M059J (cell line): ENCODE measurements around the gene CLSTN2. TPM values are rescaled to one million over a fixed set of nuclear protein-coding genes. Genes with fewer than 3 reads are reported as not detected.

Experiments used
- DNase-seq: peaks from one replicate; pipeline ENCODE4 v3.0.0-alpha.2; 2012; ENCODE audit warnings: low read depth
- total RNA-seq: library from RNA; depleted of rRNA; stranded (reverse); fragments of >200 nt; shearing (Covaris generic); gene quantifications from 2 replicates; pipeline ENCODE4 v1.2.3, GENCODE V29; 2014

CLSTN2 gene
- total RNA-seq, 1 experiment from 2014 or later, result 7.6 TPM

- no peak for DNase-seq
These were observed 250.4 kb downstream of the CLSTN2 start for GRCh38 chr3:140185375-140185774.

GRCh38 chr3:140186421-140186920, 251.5 kb downstream of the CLSTN2 start:
- peak; percentile 90 for DNase-seq

- no peak for DNase-seq
These were observed 252.0 kb downstream of the CLSTN2 start for GRCh38 chr3:140187028-140187427.

- no peak for DNase-seq
These were observed 252.8 kb downstream of the CLSTN2 start for GRCh38 chr3:140187656-140188221.

DNA sequence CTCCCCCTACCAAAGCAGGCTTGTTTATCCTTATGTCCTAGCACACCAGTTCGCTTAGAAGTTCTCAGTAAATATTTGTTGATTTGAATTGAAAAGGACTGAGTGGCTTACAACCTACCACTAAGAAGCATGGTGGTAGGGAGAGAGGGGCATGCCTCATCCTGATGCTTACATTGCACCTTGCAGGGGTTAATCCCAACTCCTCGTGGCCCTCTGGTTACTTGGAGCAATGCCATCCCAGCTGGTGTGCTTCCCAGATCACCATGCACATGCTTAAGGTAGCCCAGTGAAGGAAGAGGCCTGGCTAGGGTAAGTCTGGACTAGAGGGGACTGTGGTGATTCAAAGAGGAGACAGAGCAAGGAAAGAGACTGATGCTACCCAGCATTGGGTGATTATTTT, 253.3 kb downstream of the CLSTN2 start:
- DNase-seq, result no peak

GRCh38 chr3:140189267-140189666, 254.3 kb downstream of the CLSTN2 start:
- DNase-seq, result no peak

- no peak for DNase-seq
These were observed 255.0 kb downstream of the CLSTN2 start for GRCh38 chr3:140189976-140190375.

DNA sequence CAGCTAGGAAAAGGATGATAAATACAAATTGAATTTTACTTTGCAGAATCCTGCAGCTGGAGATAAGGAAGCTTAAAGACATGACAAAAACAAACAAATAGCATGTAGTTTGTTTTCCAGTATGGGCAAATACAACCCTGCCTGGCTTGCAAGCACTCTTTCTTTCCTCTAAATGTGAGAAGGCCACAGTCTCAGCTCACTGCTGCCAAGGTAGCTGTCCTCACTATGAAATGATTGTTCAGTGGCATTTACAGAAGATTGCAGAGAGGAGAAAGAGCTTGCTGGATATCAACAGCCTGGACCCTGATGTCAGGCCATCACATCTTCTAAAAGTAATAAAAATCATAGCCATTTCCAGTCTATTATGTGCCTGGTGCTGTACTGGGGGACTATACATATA, 262.0 kb downstream of the CLSTN2 start:
- no peak for DNase-seq

- DNase-seq, result no peak
These were observed 263.3 kb downstream of the CLSTN2 start for GRCh38 chr3:140198242-140198641.

DNA sequence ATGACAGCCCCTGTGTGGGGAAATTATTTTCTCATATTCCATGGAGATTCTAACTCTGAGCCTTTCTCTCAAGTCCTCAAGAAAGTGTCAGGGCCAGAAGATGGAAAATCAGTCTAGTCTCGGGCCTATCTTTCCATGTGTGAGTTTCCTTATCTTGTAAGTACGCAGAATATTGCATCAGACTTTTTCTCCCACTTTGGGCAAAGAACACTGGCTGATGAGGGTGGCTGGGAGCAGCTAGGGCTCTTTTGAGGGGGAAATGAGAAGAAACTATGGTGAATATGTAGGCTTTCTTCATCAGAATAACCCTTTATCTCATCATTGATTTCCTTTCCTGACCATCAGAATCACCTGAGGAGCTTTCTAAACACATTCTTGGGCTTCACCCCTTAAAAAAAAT, 264.0 kb downstream of the CLSTN2 start:
- no peak for DNase-seq

GRCh38 chr3:140199743-140200142, 264.8 kb downstream of the CLSTN2 start:
- DNase-seq, result no peak

- peak; percentile 30 for DNase-seq
These were observed 268.5 kb downstream of the CLSTN2 start for GRCh38 chr3:140203510-140203909.

DNA sequence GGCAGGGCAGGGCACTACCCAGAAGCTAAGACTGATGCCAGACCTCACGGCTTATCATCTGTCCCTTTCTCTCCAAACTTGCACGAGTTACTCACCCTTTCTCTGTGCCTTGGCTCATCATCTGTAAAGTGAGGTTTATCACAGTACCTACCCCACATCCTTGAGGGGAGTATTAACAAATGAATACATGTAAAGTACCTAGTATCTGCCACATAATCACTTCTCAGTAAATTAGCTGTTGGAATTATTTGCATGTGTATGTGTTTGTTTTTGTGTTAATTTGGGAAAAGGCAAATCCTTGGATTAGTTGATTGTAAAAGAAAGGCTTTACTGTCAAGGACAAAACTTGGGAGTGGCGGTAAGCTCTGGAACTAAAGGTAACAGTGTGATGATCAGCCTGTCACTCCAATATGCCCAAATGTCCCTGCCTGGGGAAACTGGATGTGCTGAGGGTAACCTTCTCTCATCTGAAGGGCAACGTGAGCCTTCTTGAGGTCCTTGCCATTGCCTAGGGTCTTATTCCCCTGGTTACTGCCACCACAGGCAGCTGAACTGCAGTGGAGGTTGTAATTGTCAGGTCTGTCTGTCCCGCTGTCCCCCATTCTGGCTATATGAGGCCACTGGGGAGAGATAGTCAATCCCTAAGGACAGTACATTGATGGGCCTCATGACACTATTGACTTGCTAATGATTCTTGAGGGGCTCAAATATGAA, 269.4 kb downstream of the CLSTN2 start:
- DNase-seq, result no peak

DNA sequence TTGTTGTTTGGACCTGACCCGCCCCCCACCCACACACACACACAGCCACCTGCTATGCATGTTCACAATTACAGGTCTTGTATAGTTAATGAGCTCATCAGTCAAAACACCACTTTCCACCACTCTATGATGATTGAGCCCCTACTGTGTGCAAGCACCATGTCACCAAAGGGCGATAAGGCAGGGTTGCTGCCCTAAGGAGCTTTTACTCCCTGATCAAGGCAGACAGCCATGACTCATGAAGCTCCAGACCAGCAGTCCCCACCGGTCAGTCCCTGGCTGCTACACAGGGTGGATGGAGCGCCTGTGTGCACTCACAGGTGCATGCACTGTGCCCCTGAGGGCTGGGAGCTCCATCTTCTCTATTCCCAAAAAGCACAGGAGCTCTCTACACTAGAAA, 270.6 kb downstream of the CLSTN2 start:
- DNase-seq, result no peak

DNA sequence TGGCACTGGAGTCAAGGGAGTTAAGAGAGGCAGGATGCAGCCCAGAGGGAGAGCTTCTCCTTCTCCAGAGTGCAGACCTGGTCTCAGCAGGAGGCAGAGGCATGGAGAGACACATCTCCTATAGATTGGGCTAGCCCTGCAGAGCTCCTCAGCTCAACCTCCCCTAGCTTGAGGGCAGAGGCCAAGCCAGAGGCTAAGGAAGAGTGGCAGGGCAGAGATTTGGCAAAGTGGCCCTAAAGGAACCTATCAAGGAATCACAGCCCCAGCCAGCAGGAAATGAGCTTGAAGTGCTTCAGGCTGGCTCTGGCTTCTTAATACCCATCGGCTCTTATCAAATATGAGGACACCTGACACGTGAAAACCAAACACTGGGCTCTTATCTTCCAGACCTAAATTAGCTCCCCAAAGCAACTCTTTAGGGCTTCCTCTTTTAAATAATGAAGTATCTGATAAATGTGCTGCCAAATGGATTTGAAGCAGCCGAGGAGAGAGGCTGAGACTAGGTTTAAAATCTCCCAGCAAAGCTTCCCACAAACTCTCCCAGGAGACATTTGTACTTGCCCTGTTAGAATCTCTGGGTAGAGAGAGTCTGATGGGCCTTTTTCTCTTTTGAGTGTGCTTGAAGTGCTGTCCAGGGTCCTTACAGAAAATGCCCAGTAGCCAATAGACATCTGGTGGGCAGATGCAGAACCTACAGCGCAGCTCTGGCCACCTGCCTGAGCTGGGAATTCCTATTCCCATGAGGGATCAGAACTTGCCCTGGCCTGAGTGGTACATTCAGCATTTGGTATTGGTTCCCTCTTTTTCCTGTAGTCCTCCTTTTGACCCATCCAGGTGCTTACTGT, 271.4 kb downstream of the CLSTN2 start:
- DNase-seq, result peak; percentile 62

GRCh38 chr3:140207541-140207940, 272.6 kb downstream of the CLSTN2 start:
- no peak for DNase-seq

DNA sequence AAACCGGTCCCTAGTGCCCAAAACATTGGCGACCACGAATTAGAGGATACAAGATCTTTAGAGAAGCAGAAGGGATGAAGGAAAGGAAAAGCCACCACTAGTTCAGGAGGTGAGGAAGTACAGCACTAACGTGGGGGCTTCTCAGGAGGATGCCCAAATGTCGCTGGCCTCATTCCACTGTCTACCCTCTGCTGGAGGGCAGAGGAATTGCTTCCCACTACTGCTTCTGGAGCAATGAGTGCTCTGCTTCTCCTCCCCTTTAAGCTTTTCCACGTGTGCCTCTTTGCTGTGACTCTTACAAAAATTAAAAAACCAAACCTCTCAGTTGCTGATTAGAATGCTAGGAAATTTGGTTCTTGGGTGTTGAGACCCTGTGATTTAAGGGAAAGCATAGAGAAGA, 281.3 kb downstream of the CLSTN2 start:
- DNase-seq, result peak; percentile 29

GRCh38 chr3:140219291-140219690, 284.3 kb downstream of the CLSTN2 start:
- peak; percentile 97 for DNase-seq

- DNase-seq, result peak; percentile 42
These were observed 285.0 kb downstream of the CLSTN2 start for GRCh38 chr3:140219923-140220452.

- DNase-seq, result peak; percentile 9
These were observed 288.2 kb downstream of the CLSTN2 start for GRCh38 chr3:140223197-140223596.

DNA sequence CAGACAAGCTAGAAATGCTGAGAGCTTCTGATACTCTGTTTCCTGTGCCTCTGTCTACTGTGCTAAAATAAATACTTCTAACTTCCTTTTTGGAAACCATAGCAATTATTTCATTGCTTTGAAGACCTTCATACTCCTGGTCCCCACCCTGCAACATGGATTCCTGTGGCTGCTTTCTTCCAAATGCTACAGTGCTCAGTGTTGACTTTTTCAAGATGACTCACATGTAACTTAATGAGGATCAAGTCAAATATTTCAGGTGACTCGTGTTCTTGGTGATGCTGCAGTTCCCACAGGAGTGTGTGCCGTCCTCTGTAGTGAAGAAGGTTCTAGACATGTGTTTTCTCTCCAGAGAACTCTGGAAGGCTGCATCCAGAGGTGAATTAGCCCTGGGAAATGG, 288.6 kb downstream of the CLSTN2 start:
- DNase-seq, result peak; percentile 94

DNA sequence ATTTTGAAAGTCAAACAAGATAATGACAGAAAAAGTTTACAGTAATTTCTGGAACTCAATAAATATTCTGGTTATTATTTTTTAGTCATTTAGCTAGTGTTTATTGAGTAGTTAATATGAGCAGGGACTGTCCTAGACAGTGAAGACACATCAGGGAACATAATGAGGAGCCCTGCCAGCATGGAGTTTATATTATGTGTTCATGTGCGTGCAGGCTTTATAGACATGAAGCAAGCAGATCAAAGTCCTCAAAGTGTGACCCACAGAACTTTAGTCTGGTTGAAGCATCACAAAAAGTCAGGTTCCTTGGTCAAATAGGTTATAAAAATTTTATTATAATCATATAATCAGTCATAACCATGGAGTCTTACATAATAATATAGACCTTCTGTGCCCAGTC, 289.3 kb downstream of the CLSTN2 start:
- DNase-seq, result no peak
